Stimulated activated CD8-positive, alpha-beta memory T cell treated with anti-CD3 and anti-CD28 coated beads, Interleukin-15, amount 100 ng/mL, for 4 hours (primary cell): ENCODE measurements around the gene C2orf68.
"Not testable (repeated sequence)": the region's sequence is repeated elsewhere in the genome, so short reads cannot be mapped to it uniquely, and the experiment has no call there.

Source experiments
- DNase-seq, 2 donors: peaks; one replicate each; pipeline ENCODE4 v3.0.0-alpha.2; 2020; ENCODE audit warnings: low read depth in 2 of 2

The C2orf68 gene

DNA sequence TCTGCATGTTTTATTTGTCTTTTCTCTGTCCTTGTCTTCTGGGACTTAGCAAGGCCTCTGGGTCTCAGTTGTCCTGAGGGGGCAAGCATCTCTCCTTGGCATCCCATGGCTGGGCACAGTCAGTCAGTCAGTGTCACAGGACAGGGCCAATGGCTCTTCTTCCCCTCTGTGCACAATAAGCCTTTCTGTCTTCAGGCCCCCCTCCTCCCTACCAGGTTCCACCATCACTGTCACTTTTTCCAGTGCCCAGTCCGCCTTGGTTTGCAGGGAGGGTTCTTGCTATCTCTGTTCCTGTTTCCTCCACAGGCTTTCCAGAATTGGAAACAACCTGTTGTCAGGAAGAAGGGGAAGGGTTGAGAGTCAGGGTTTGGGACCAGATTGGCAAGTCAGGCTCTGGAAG, 29.4 kb downstream of the C2orf68 start:
- DNase-seq = no peak

DNA sequence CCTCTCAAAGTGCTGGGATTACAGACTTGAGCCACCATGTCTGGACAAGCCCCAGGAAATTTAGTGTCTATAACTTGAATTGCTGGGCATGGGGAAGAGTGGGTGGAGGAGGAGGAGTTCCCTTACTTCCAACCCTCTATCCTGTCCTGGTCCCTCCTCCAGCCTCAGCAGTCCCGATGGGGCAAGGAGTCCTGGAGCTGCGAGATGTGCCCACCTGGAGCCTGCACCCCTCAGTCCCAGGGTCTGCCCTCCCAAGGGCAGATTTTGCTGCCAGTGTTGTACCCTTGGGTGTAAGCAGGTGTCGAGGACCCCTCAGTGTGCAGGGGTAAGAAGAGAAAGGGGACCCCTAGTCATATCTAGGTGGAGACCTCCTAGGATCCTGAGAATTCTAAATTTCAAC, 31.7 kb downstream of the C2orf68 start:
- DNase-seq = no peak

DNA sequence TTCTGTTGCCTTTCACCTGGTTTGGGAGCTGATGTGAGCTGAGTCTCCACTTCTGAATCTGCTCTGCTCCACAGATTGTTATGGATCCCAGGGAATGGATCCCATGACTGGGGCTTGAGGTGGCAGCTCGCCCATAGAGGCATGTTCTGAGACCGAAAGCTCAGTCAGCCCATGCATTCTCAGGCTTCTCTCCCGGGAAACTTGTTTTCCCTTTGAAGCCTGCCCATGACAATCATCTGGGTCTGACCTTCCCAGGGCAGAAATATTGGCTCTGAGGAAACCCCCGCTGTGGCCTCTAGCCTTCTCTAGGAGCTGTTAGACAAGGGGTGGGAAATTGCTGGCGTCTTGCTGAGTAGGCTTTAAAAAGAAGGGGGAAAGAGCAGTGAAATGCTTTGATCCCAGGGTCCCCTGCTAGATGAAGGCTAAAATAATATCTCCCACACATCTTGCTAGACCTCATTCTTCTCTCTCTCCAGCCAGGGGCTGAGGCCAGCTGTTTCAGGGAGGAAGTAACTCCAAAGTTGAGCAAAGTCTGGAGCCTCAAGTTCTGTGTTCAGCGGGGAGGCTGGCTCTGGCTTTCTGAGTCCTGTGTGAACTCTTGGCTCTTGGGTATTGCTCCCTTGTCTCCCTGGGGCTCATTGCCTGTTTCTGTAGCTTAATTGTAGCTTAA, 32.5 kb downstream of the C2orf68 start:
- DNase-seq = no peak

DNA sequence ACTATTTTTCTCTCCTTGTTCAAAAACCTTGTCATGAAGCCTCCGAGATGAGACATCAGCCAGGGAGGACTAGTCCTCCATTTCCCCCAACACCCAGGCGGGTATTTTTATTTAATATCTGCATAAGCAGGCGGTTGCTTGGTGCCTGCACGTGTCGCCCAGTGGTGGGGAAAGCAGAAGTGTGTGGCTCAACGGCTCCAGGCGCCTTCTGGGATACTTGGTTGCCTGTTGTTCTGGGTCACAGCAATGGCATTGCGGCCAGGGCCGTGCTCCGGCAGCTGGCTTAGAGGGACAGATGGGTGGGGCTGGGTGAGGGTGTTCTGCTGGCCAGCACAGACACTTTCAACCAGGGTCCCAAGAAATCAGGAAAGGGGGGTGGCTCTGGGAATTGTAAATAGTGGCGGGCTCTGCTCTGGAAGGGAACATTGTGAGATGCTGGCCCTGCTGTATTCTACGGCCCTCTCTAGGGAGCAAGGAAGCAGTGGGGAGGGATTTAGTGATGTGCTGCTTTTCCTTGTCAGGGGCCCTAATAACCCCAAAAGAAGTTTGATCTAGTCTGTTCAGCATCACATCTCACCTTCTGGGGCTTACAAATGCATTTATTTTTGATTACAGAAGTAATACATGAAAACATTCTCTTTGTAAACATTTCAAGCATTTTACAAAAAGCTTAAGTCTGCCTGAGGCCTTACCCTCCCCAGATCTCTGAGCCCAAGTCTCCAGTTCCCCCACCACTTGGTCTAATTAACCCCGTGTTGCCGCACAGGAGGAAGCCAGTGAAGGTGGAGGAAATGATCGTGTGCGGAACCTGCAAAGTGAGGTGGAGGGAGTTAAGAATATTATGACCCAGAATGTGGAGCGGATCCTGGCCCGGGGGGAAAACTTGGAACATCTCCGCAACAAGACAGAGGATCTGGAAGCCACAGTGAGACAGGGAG, 33.4 kb downstream of the C2orf68 start:
- no peak for DNase-seq

DNA sequence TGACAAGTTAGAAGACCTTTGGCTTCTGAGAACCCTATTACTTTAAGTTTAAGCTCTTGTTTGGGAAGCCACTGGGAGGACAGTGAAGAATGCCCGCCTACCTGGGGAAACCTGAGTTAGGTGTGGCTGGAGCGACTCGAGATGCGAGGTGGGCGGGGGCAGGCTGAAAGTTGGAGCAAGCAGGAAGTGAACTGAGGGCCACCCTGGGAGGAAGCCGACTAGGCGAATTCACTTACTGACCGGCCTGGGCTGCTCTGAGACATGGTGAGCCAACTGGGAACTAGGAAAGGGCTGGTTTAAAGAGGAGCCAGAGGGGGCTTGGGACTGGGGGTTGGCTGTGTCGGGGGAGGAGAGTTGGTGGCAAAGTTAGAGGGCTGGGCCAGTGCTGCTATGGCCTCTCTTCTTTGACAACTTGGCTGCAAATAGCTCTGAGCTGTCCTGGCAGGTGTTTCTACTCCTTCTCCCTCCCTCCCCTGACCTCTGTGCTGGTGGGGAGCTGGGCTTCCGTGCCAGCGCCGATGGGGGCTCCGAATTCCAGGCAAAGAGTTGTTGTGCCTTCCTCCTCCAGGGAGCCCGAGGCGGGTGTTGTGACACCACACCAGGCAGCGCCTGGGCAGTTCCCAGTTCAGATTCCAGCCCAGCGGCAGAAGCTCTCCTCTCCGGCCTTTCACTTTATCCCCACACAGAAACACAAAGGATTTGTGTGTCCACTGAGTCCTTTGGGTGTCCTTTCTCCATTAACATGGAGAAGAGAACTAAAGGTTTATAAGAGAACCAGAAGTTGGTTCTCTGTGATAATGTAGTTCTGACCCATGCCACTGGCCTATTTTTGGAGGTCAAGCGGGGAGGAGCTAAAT, 34.3 kb downstream of the C2orf68 start, which contains the start of gene VAMP8:
Gene VAMP8 (plus strand): TSS at position 201 of the 857 bp plus-strand sequence. CDS start 61 bp downstream, at position 262.
- DNase-seq = peak in 1 of 2 donors; percentile 21

DNA sequence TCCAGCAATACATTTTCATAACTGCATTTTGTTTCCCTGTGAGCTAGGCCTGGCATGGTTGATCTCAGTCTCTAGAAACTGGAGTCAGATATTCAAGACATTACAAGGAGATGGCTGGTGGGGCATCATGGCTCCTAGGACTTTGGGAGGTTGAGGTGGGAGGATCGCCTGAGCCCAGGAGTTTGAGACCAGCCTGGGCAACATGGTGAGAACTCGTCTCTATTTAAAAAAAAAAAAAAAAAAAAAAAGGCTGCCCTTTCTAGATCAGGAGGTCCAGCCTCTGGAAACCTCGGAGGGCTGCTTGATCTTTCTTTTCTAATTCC, 34.8 kb downstream of the C2orf68 start:
- DNase-seq = no peak

DNA sequence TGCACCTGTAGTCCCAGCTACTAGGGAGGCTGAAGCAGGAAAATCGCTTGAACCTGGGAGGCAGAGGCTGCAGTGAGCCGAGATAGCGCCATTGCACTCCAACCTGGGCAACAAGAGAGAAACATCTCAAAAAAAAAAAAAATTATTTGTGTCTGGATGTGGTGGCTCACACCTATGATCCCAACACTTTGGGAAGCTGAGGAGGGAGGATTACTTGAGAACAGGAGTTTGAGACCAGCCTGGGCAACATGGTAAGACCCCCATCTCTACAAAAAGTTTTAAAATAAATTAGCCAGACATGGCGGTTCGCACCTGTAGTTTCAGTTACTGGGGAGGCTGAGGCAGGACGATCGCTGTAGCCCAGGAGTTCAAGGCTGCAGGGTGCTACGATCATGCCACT, 36.1 kb downstream of the C2orf68 start:
- no peak for DNase-seq

DNA sequence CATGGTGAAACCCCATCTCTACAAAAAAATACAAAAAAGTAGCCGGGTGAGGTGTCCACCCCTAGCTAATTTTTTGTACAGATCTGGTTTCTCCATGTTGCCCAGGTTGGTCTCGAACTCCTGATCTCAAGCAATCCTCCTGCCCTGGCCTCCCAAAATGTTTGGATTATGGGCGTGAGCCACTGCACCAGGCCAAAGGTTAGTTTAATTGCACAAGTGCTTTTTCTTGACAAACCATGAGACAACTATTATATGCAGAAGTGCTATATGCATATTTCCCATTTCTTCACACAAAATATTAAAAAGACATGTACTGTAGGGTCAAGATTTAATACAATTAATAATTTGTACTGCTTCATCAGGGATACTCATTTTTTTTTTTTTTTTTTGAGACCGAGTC, 45.6 kb downstream of the C2orf68 start:
- DNase-seq = no peak

DNA sequence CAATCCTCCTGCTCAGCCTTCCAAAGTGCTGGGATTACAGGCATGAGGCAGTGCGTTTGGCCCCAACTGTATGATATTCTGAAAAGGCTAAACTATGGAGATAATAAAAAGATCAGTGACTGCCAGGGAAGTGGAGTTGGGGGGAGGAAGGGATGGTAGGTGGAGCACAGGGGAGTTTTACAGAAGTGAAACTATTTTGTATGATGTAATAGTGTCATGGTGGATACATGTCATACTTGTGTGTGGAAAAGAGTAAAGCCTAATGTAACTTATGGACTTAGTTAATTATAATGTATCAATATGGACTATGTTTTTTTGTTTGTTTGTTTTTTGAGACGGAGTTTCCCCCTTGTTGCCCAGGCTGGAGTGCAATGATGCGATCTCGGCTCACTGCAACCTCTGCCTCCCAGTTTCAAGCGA, 47.7 kb downstream of the C2orf68 start:
- DNase-seq = no peak

DNA sequence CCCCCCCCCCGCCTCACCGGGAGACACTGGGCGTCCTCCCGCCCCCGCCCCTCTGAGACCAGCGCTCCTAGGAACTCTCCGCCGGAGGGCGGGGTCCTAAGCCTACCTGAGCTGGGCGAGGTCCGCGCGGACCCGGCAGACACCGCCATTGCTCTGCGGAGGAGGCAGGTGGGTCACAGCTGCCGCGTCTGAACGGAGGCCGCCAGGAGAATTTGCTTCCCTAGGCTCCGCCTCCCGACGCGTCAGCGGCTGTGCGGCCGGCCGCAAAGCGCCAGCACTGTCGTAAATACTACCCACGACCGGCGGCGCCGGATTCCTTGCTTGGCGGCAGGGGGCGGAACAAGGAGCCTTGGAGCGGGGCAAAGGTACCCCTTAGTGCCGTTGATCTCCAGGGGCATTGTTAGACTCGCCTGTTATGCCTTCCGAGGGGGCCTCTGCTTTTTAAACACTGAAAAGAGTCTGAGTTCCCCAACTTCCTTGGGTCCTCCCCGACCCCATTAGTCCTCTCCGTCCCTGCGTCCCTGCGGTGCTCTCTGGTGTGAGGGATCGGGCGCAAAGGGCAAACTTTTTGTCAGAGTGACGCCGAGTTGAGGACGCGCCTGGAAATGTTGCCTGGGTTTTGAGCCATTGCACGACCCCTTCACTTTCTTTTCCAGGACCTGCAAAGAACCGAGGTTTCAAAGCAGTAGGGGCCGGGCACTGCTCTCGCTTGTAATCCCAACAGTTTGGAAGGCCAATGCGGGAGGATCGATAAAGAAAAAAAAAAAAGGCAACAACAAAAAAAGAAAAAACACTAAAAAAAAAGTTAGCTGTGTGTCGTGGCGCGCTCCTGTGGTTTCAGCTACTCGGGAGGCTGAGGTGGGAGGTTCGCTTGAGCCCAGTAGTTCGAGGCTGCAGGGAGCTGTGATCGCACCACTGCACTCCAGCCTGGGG, 50.3 kb downstream of the C2orf68 start, which contains the start of gene GGCX:
Gene GGCX (minus strand): TSS at position 214 of the 933 bp plus-strand sequence. CDS start 65 bp downstream, at position 149.
- peak; percentile 89 to 93 for DNase-seq

DNA sequence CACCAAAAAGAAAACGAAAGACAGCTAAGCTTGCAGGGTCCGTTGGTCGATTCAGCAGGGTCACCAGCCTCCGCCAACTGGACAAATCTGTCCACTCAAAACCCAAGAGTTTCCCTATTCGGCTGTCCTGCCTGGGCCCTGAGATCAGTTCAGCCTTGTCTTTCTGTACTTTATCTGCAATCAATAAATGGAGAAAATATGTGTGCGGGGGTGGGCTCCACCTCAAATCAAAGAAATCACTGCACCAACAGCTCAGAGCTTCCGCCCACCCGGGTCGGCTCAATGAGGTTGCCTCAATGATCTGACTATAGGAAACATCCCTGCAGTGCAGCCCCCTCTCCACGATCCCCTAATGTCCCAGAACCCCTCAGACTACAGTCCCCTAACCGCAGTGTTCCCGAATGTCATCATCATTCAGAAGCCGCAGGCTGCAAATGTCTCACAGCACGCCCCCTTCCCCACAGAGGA, 51.0 kb downstream of the C2orf68 start:
- DNase-seq = peak in 1 of 2 donors; percentile 27

DNA sequence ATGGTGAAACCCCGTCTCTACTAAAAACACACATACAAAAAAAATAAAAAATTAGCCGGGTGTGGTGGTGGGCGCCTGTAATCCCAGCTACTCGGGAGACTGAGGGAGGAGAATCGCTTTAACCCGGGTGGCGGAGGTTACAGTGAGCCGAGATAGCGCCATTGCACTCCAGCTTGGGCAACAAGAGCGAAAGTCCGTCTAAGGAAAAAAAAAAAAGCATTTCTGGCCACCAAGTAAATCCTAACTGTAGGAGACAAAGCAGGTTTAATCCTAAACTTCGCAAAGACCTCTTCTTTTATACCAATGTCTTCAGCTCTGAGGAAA, 51.5 kb downstream of the C2orf68 start:
- not testable (repeated sequence) for DNase-seq

DNA sequence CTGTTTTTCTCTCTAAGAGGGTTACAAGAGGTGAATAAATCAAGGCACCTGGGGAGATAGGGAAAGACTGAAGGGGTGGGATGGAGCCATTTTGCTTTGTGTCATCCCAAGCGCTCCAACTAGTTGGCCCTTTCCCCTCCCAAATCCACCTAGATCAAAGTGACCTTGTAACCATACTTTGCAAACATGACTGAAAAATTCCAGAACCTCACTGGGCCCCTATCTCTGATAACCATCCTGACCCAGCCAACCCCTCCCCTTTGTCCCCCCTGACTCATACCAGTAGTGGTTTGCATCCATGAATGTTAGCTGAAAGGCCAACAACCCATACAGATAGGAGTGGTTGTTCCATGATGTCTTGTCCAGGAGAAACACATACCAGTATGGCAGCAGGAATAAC, 53.7 kb downstream of the C2orf68 start:
- DNase-seq = no peak

DNA sequence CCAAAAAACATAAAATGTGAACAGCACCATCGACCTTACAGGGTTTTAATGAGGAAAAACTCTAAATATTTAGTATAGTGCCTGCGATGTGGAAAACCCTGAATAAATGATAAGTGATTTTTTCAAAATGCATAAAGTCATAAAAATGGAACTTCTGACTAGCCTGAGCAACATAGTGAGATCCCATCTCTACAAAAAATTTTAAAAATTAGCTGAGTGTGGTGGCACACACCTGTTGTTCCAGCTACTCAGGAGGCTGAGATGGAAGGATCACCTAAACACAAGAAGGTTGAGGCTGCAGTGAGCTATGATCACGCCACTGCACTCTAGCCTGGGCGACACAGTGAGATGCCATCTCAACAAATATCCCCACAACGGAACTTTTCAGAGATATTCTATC, 54.7 kb downstream of the C2orf68 start:
- no peak for DNase-seq
